ENCODE results near the gene RPEL1. TPM values are rescaled to one million over a fixed set of nuclear protein-coding genes. Genes with fewer than 3 reads are reported as not detected.

RPEL1 gene
- total and polyA plus RNA-seq, 2 experiments from 2014 or later, result not detected

DNA sequence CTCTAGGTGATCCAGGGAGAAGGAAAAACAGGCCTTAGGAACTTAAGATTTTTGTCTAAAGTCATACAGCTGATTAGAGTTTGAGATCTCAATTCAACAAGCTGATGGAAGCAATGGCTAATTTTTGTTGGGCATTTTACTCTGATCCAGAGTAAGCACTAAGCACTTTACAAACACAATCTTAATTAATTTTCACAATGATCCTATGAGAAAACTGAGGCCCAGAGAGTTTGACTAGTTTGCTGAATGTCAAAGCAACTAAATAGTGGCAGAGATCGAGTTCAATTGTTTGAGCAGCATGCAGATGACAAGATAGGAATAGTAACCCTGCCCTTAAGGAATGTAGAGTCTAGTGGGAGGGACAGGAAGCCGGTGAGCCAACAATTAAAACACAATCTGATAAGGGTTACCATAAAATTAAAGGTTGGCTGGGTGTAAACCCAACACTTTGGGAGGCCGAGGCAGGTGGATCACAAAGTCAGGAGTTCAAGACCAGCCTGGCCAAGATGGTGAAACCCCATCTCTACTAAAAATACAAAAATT lies 13.5 kb upstream of the RPEL1 start:
- peak overlapping the region; percentile 99 for H3K27ac ChIP-seq
- H3K27me3 ChIP-seq, result no peaks in the 10 kb centered on the region
- H3K4me3 ChIP-seq, result no peak overlapping the region
- no peak for DNase-seq (ENCODE audit: low read depth in 1 of 2, low spot score in 1 of 2)
- H3K9me3 ChIP-seq (ENCODE audit: low read depth), result no peaks in the 10 kb centered on the region
- H3K36me3 ChIP-seq, result no peaks in the 10 kb centered on the region
- TF ChIP-seq, protein P1, sequence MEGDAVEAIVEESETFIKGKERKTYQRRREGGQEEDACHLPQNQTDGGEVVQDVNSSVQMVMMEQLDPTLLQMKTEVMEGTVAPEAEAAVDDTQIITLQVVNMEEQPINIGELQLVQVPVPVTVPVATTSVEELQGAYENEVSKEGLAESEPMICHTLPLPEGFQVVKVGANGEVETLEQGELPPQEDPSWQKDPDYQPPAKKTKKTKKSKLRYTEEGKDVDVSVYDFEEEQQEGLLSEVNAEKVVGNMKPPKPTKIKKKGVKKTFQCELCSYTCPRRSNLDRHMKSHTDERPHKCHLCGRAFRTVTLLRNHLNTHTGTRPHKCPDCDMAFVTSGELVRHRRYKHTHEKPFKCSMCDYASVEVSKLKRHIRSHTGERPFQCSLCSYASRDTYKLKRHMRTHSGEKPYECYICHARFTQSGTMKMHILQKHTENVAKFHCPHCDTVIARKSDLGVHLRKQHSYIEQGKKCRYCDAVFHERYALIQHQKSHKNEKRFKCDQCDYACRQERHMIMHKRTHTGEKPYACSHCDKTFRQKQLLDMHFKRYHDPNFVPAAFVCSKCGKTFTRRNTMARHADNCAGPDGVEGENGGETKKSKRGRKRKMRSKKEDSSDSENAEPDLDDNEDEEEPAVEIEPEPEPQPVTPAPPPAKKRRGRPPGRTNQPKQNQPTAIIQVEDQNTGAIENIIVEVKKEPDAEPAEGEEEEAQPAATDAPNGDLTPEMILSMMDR (IDR thresholded peaks at IDR 0.05; ENCODE audit: low read depth, low read length), result no peak
- H3K4me1 ChIP-seq (ENCODE audit: low read depth), result peaks cover 26% of the 10 kb centered on the region

- Histone ChIP-seq H3K4me1 (ENCODE audit: low read depth) (peaks cover 23% of the 10 kb centered on the region), H3K27me3 (no peaks in the 10 kb centered on the region), H3K4me3 (no peak overlapping the region), H3K36me3 (no peaks in the 10 kb centered on the region), H3K27ac (peak overlapping the region; percentile 99), H3K9me3 (ENCODE audit: low read depth) (no peaks in the 10 kb centered on the region)
- DNase-seq (ENCODE audit: low read depth in 1 of 2, low spot score in 1 of 2), result peak in 1 of 2 donors; percentile 83
- TF ChIP-seq, protein P1 (IDR thresholded peaks at IDR 0.05; ENCODE audit: low read depth, low read length), result no peak
Measured at GRCh38 chr10:103232772-103233488, 12.8 kb upstream of the RPEL1 start.

- Histone ChIP-seq H3K27me3 (no peaks in the 10 kb centered on the region), H3K4me1 (ENCODE audit: low read depth) (peaks cover 11% of the 10 kb centered on the region), H3K4me3 (no peak overlapping the region), H3K27ac (no peak overlapping the region), H3K9me3 (ENCODE audit: low read depth) (no peaks in the 10 kb centered on the region), H3K36me3 (no peaks in the 10 kb centered on the region)
- no peak for DNase-seq (ENCODE audit: low read depth in 1 of 2, low spot score in 1 of 2)
- TF ChIP-seq, protein P1 (IDR thresholded peaks at IDR 0.05; ENCODE audit: low read depth, low read length), result no peak
Measured at GRCh38 chr10:103235775-103236174, 9.9 kb upstream of the RPEL1 start.

GRCh38 chr10:103238506-103239252 lies 7.0 kb upstream of the RPEL1 start:
- Histone ChIP-seq H3K27me3 (no peaks in the 10 kb centered on the region), H3K27ac (no peak overlapping the region), H3K36me3 (no peaks in the 10 kb centered on the region), H3K4me3 (no peak overlapping the region), H3K4me1 (ENCODE audit: low read depth) (no peaks in the 10 kb centered on the region), H3K9me3 (ENCODE audit: low read depth) (no peaks in the 10 kb centered on the region)
- peak; percentile 42 to 83 for DNase-seq (ENCODE audit: low read depth in 1 of 2, low spot score in 1 of 2)
- TF ChIP-seq, protein P1 (IDR thresholded peaks at IDR 0.05; ENCODE audit: low read depth, low read length), result peak; percentile 69

DNA sequence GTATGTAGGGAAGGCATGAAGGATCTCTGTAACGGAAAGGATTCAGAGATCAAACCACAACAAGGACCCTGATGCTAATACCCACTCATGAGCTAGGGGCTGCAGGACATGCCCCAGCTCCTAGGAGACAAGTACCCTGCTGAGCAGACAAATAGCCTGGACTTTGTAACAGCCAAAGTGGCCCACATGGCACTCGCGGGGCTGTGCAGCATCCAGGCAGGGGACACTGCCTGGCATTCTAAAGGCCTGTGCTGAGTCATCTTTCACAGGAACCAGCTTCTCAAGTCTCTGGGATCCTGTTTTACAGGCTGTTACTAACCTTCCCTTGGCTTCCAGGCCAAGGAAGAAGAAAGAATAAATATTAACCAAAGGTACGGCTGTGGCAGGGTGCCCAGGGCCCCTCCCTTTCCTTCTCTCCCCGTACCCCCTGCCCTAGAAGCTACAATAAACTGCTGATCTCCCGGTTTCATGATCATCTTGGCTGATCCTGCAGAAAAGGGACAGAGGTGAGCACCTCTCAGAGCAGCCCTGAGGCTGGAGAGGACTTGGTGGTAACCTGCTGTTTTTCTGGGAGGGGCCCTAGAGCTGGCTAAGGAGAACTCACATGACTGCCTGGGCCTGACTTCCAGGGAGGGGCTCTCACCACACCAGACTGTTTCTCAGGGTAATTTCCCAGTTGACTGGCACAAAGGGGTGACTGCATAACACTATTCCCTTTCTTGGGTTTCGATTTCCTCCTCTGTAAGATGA lies 4.2 kb upstream of the RPEL1 start:
- H3K27me3 ChIP-seq, result no peaks in the 10 kb centered on the region
- no peaks in the 10 kb centered on the region for H3K4me1 ChIP-seq (ENCODE audit: low read depth)
- no peak overlapping the region for H3K27ac ChIP-seq
- TF ChIP-seq, protein P1 (IDR thresholded peaks at IDR 0.05; ENCODE audit: low read depth, low read length), result no peak
- no peaks in the 10 kb centered on the region for H3K9me3 ChIP-seq (ENCODE audit: low read depth)
- no peak overlapping the region for H3K4me3 ChIP-seq
- peak in 1 of 2 donors; percentile 37 for DNase-seq (ENCODE audit: low read depth in 1 of 2, low spot score in 1 of 2)
- no peaks in the 10 kb centered on the region for H3K36me3 ChIP-seq
